HG02973 (cell line): ENCODE measurements around the gene KRTAP10-7.
"Not testable (repeated sequence)": the region's sequence is repeated elsewhere in the genome, so short reads cannot be mapped to it uniquely, and the experiment has no call there.

Source experiments
- ATAC-seq: cut with Tn5 transposase; IDR thresholded peaks from one replicate; pipeline ENCODE4 v1.9.1; 2021; ENCODE audit warnings: moderate library complexity; ENCODE audit not compliant: unreplicated experiment

Gene KRTAP10-7

DNA sequence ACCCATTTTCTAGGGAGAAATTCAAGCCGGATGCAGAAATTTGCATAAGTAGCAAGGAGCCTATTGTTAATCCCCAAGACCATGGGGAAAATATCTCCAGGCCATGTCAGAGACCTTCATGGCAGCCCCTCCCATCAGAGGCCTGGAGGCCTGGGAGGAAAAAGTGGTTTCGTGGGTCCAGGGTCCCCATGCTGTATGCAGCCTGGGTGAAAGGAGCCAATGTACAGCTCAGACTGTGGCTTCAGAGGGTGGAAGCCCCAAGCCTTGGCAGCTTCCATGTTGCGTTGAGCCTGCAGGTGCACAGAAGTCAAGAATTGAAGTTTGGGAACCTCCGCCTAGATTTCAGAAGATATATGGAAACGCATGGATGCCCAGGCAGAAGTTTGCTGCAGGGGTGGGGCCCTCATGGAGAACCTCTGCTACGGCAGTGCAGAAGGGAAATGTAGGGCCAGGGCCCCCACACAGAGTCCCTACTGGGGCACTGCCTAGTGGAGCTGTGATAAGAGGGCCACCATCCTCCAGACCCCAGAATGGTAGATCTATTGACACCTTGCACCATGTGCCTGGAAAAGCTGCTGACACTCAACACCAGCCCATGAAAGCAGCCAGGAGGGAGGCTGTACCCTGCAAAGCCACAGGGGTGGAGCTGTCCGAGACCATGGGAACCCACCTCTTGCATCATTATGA lies 9.9 kb downstream of the KRTAP10-7 start:
- not testable (repeated sequence) for ATAC-seq

GRCh38 chr21:44611551-44611950 lies 11.2 kb downstream of the KRTAP10-7 start:
- ATAC-seq, result no peak

- ATAC-seq, result no peak
Measured at GRCh38 chr21:44612029-44612486, 11.7 kb downstream of the KRTAP10-7 start, which contains the start of gene KRTAP10-8. Gene KRTAP10-8 (plus strand): TSS chr21:44612079. CDS start chr21:44612101, 22 bp downstream.

DNA sequence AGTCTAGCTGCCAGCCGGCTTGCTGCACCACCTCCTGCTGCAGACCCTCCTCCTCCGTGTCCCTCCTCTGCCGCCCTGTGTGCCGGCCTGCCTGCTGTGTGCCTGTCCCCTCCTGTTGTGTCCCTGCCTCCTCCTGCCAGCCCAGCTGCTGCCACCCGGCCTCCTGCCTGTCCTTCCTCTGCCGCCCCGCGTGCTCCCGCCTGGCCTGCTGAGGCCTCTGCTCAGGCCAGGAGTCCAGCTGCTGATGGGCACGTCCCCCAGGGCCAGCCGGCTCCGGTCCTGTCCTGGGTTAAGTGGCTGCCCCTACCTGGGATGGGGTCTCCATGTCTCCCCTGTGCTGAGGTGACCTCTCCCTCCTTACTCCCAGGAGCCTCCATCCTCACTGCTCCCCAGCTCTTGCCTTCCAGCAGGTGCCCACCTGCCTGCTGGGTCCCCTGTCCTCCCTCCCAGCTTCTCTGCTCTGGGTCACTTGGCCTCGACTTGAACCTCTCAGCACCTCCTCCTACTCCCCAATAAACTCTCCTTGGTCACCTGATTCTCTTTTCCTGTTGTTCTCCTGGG lies 12.4 kb downstream of the KRTAP10-7 start:
- no peak for ATAC-seq

GRCh38 chr21:44613386-44614155 lies 13.2 kb downstream of the KRTAP10-7 start:
- ATAC-seq, result no peak

GRCh38 chr21:44614161-44614631 lies 13.8 kb downstream of the KRTAP10-7 start:
- ATAC-seq, result no peak

- ATAC-seq, result no peak
Measured at GRCh38 chr21:44614961-44615391, 14.6 kb downstream of the KRTAP10-7 start.

GRCh38 chr21:44615466-44615865 lies 15.1 kb downstream of the KRTAP10-7 start:
- no peak for ATAC-seq

DNA sequence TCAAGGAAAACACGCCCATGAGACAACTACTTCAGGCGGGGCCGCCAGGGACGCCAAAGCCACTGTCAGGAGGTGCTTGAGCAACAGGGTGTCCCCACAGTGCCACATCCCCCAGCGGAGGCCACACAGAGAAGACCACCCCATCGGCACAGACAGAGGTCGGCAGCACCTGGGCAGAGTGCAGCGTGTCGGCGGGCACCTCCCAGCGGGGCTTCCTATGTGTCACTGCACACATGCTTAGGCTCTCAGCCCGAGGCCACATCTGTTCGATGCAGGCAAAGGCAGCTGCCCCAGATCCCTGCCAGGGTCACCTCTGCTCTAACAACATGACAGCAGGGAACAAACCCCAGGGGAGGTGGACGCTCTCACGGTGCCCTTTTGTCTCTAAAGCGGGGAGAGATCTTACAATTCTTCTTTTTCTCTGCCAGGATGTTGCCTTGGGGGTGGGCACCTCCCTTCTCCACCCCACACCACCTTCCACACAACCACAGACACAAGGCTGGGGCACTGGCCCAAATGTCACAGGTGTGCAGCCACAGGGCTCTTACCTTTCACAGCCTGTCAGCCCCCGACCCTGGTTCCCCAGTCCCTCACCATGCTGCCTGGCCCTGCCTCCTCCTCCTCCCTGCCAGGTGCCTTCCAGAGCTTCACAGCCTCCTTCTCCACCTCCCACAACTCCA lies 15.7 kb downstream of the KRTAP10-7 start:
- no peak for ATAC-seq

GRCh38 chr21:44616591-44616926 lies 16.2 kb downstream of the KRTAP10-7 start:
- ATAC-seq, result no peak

DNA sequence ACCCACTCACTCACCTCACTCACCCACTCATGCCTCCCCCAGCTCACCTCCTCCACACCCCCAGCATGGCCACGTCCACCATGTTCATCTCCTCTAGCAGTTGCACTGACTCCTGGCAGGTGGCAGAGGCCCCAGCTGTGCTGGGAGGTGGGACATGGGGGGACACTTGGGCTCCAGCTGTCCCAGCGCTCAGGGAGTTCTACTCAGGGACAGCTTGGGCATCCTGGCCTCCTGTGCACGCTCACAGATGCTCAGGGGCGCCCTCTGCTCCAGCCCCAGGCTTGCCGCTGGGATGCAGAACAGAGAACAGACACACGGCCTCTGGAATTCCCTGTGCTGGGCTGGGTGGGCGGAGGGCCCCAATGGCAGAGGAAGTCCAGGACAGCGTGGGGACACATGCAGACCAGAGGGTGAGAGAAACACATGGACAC lies 16.7 kb downstream of the KRTAP10-7 start:
- no peak for ATAC-seq

- ATAC-seq, result no peak
Measured at GRCh38 chr21:44618504-44618903, 18.1 kb downstream of the KRTAP10-7 start.

DNA sequence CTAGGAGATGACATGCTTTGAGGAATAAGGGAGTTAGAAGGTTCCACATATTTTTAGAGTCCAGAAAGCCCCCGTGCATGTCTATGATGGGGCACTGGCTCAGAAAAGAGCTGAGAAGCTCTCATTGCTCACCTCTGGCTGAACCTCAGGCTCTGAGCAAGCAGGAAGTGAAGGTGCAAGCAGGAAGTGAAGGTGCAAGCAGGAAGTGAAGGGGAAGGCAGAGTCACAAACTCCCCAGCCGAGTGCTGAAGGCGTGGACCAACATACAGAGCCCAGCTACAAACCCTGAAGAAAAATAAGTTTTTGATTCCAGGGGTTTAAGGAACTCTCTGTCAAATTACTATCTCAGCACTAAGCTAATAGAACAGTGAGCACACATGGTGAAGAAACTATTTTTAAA lies 18.5 kb downstream of the KRTAP10-7 start:
- ATAC-seq, result no peak

DNA sequence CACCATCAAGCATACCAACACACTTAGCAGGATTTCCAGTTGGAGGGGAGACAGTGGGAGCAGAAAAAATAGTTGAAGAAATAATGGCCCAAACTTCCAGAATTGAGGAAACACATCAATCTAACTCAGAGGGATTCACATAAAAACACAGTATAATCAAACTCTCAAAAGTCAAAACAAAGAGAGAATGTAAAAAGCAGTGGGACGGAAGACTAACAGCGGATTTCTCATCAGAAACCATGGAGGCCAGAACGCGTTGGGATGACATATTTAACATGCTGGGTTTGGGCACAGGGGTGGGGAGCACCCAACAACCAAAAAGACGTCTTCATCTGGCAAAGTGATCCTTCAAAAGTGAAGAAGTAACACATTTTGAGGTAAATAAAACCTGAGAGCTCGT lies 19.5 kb downstream of the KRTAP10-7 start:
- ATAC-seq, result no peak

DNA sequence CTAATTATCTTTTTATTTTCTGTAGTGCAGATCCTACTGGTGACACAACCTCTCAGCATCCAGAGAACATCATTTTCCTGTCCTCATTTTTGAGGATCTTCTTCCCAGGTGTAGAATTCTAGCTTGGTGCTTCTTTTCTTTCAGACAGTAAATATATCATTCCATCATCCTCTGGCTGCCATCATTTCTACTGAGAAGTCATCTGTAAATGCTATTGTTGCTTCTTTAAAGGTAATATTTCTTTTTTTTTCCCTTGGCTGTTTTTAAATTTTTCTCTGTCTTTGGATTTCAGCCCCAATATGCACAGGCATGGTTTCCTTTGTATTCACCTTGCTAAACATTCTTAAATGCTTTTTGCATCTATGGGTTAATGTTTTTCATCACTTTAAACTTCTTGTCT lies 23.2 kb downstream of the KRTAP10-7 start:
- ATAC-seq, result no peak

- no peak for ATAC-seq
Measured at GRCh38 chr21:44625756-44626155, 25.4 kb downstream of the KRTAP10-7 start.

DNA sequence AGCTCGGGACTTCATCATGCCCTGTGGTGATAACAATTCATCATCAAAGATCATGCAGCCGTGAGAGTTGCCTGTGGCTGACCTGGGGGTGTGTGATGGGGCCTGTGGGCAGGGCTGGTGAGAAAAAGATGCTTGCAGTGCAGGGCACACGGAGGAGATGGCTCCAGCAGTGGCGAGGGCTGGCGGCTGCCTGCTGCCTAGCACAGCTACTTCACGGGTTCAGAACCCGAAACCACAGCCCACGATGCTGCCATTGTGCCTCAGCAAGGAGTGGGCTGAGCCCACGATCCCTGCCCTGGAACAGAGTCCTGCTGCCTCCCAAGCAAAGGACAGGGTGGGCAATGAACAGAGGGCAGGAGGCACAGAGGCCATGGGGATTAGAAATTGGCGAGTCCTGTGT lies 25.9 kb downstream of the KRTAP10-7 start:
- no peak for ATAC-seq

- ATAC-seq, result no peak
Measured at GRCh38 chr21:44626673-44627143, 26.3 kb downstream of the KRTAP10-7 start, which contains the start of gene KRTAP10-9. Gene KRTAP10-9 (plus strand): TSS chr21:44627093. CDS start chr21:44627172, 79 bp downstream.

GRCh38 chr21:44627181-44627822 lies 26.9 kb downstream of the KRTAP10-7 start:
- not testable (repeated sequence) for ATAC-seq

- ATAC-seq, result not testable (repeated sequence)
Measured at GRCh38 chr21:44627831-44628233, 27.4 kb downstream of the KRTAP10-7 start.
